Measurements from ENCODE around the gene MNAT1. TPM values are rescaled to one million over a fixed set of nuclear protein-coding genes. Genes with fewer than 3 reads are reported as not detected.
"Not testable (repeated sequence)": the region's sequence is repeated elsewhere in the genome, so short reads cannot be mapped to it uniquely, and the experiment has no call there.

MNAT1 gene
- total RNA-seq, 4 donors from 2014 or later, result 4.4 to 69.7 (median 46.9) TPM

DNA sequence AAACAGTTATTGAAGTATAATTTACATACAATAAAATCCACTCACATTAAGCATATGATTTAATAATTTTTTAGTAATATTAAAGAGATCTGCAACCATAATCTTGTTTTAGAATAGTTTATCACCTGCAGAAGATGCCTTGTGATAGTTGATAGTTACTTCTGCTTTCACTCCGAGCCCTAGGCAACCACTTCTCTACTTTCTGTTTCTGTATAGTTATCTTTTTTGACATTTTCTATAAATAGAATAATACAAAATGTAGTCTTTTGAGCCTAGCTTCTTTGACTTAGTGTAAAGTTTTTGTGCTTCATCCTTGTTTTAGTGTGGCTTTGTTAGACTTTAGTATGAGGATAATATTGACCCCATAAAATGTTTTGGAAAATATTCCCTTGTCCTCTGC is 111.0 kb downstream of the MNAT1 start:
- TF ChIP-seq, protein P1, sequence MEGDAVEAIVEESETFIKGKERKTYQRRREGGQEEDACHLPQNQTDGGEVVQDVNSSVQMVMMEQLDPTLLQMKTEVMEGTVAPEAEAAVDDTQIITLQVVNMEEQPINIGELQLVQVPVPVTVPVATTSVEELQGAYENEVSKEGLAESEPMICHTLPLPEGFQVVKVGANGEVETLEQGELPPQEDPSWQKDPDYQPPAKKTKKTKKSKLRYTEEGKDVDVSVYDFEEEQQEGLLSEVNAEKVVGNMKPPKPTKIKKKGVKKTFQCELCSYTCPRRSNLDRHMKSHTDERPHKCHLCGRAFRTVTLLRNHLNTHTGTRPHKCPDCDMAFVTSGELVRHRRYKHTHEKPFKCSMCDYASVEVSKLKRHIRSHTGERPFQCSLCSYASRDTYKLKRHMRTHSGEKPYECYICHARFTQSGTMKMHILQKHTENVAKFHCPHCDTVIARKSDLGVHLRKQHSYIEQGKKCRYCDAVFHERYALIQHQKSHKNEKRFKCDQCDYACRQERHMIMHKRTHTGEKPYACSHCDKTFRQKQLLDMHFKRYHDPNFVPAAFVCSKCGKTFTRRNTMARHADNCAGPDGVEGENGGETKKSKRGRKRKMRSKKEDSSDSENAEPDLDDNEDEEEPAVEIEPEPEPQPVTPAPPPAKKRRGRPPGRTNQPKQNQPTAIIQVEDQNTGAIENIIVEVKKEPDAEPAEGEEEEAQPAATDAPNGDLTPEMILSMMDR (IDR thresholded peaks at IDR 0.05), result no peak
- no peak for TF ChIP-seq POLR2A (IDR thresholded peaks at IDR 0.05)
- H3K4me3 ChIP-seq, result no peak overlapping the region
- no peak for DNase-seq
- no peaks in the 10 kb centered on the region for H3K9me3 ChIP-seq
- H3K27ac ChIP-seq, result no peak overlapping the region
- no peaks in the 10 kb centered on the region for H3K27me3 ChIP-seq
- no peaks in the 10 kb centered on the region for H3K36me3 ChIP-seq
- intact Hi-C loops (cut with DNase I; ENCODE audit: low total_unique reads), result no loop called here
- H3K4me1 ChIP-seq, result no peaks in the 10 kb centered on the region

DNA sequence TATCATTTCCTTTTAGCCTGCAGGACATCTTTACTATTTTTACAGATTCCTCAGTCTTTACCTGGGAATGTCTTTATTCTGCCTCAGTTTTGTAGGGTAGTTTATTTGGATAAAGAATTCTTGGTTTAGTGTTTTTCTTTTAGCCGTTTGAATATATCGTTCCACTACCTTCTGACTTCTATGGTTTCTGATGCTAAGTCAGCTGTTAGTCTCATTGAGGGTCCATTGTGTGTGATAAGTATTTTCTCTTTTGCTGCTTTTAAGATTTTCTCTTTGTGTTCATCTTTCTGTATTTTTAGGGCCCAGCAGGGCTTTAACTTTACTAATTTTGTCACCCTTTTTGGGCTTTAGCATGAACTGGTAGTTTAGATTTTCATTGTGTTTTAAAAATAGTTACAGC is 113.5 kb downstream of the MNAT1 start:
- no peak for DNase-seq
- Histone ChIP-seq H3K27ac (no peak overlapping the region), H3K27me3 (no peaks in the 10 kb centered on the region), H3K4me3 (no peak overlapping the region), H3K4me1 (no peaks in the 10 kb centered on the region), H3K36me3 (no peaks in the 10 kb centered on the region), H3K9me3 (no peaks in the 10 kb centered on the region)
- intact Hi-C loops (cut with DNase I; ENCODE audit: low total_unique reads), result no loop called here
- TF ChIP-seq, protein P1 (IDR thresholded peaks at IDR 0.05), result no peak
- no peak for TF ChIP-seq POLR2A (IDR thresholded peaks at IDR 0.05)

DNA sequence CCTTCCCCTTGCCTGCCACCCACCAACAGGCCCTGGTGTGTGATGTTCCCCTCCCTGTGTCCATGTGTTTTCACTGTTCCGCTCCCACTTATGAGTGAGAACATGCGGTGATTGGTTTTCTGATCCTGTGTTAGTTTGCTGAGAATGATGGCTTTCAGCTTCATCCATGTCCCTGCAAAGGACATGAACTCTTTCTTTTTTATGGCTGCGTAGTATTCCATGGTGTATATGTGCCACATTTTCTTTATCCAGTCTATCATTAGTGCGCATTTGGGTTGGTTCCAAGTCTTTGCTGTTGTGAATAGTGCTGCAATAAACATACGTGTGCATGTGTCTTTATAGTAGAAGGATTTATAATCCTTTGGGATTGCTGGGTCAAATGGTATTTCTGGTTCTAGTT is 117.1 kb downstream of the MNAT1 start:
- intact Hi-C loops (cut with DNase I; ENCODE audit: low total_unique reads); H3K27ac ChIP-seq; H3K27me3 ChIP-seq; H3K4me1 ChIP-seq; H3K9me3 ChIP-seq; H3K36me3 ChIP-seq; H3K4me3 ChIP-seq; DNase-seq: not testable (repeated sequence)

DNA sequence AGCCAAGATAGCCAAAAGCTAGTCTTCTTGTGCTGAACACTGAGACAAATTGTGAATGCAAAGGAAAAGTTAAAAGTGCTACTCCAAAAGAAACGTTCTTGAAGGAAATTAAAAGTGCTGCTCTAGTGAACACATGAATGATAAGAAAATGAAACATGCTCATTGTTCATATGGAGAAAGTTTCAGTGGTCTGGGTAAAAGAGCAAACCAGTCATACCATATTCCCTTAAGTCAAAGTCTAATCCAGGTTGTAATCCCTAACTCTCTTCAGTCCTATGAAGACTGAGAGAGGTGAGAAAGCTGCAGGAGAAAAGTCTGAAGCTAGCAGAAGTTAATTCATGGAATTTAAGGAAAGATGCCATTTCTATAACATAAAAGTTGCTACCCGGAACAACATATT is 121.5 kb downstream of the MNAT1 start:
- Histone ChIP-seq H3K4me1 (no peaks in the 10 kb centered on the region), H3K9me3 (no peaks in the 10 kb centered on the region), H3K27me3 (no peaks in the 10 kb centered on the region), H3K36me3 (no peaks in the 10 kb centered on the region), H3K27ac (no peak overlapping the region), H3K4me3 (no peak overlapping the region)
- intact Hi-C loops (cut with DNase I; ENCODE audit: low total_unique reads), result no loop called here
- TF ChIP-seq, protein P1 (IDR thresholded peaks at IDR 0.05), result no peak
- TF ChIP-seq POLR2A (IDR thresholded peaks at IDR 0.05), result no peak
- no peak for DNase-seq

DNA sequence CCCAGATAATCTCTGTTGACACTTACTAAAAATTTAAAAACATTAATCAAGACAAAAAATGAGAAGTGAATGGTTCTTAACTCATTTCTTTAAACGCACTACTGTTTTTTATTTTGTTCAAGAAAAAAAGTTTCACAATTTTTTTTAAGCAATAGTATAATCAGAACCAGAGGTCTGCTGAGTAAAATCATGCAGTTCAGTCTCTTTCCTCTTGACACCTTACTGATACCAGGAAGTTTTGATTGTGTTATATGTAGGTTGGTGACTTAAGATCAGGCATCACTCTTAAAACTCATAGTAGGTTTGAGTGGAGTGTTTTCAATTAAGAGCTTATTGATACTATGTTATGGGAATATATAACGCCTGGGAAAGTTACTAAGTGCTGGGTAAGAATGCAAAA is 125.0 kb downstream of the MNAT1 start:
- peaks cover 0 to 9% of the 10 kb centered on the region in 2 donors for H3K4me1 ChIP-seq
- no peak overlapping the region for H3K27ac ChIP-seq
- no peak overlapping the region for H3K4me3 ChIP-seq
- TF ChIP-seq POLR2A (IDR thresholded peaks at IDR 0.05), result no peak
- TF ChIP-seq, protein P1 (IDR thresholded peaks at IDR 0.05), result no peak
- H3K27me3 ChIP-seq, result no peaks in the 10 kb centered on the region
- no peak for DNase-seq
- no peaks in the 10 kb centered on the region for H3K9me3 ChIP-seq
- intact Hi-C loops (cut with DNase I; ENCODE audit: low total_unique reads), result no loop called here
- H3K36me3 ChIP-seq, result no peaks in the 10 kb centered on the region

DNA sequence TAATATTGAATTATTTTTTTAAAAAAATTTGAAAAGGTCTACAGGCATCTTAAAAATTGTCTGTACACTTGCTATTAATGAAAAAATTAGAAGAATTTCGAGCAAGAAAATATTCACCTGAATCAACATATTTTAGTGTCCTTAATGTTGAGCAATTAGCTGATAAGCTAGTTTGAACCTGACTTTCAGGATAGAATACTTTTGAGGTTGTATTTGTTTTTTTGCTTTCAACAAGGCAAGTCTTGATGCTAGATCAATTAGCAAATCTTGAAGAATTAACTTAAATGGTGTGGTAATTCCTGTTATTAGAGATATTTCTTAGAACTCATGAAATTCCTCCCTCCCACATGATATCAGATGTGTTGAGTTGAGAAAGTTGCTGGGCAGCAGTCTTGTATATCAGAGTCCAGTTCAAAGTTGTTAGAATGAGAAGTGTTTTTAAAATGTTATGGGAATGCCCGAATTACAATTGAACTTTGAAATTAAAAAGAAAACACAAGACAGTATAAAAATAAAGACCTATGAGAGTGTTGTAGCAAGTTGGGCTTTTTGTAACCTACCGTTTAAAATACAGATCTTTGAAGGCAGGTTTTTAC is 127.1 kb downstream of the MNAT1 start:
- peaks cover under 1 to 9% of the 10 kb centered on the region in 2 donors for H3K4me1 ChIP-seq
- no peak for DNase-seq
- H3K4me3 ChIP-seq, result no peak overlapping the region
- H3K27me3 ChIP-seq, result no peaks in the 10 kb centered on the region
- no peaks in the 10 kb centered on the region for H3K36me3 ChIP-seq
- H3K27ac ChIP-seq, result peak overlapping the region in 1 of 2 donors; percentile 6
- TF ChIP-seq POLR2A (IDR thresholded peaks at IDR 0.05), result no peak
- TF ChIP-seq, protein P1 (IDR thresholded peaks at IDR 0.05), result no peak
- H3K9me3 ChIP-seq, result no peaks in the 10 kb centered on the region
- intact Hi-C loops (cut with DNase I; ENCODE audit: low total_unique reads), result no loop called here
